Fibroblast of skin of back (primary cell): ENCODE data around the gene PHF14.
A peak's percentile ranks its signal among the peaks of the same experiment; 100 is the strongest.

ENCODE experiments used
- DNase-seq: peaks from one replicate; pipeline ENCODE4 v3.0.0-alpha.2; 2013

PHF14 gene

DNA sequence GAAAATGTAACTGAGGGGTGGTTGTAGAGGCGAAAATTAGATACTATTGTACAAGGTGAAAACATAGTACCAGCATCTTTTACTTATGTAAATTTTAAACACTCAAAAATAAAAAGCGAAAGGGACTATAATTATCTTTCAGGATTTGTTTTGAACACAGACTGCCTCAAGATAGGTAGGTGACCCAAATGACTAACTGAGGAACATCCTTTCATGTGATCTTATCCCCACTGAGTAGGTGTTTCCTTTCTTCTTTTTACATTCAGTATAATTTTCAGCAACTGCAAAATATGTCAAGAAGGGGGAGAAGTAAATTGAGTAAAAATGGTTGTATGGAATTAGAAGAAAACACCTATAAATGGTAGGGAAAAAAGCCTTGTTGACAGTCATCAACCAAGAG lies 236.7 kb downstream of the PHF14 start:
- no peak for DNase-seq

DNA sequence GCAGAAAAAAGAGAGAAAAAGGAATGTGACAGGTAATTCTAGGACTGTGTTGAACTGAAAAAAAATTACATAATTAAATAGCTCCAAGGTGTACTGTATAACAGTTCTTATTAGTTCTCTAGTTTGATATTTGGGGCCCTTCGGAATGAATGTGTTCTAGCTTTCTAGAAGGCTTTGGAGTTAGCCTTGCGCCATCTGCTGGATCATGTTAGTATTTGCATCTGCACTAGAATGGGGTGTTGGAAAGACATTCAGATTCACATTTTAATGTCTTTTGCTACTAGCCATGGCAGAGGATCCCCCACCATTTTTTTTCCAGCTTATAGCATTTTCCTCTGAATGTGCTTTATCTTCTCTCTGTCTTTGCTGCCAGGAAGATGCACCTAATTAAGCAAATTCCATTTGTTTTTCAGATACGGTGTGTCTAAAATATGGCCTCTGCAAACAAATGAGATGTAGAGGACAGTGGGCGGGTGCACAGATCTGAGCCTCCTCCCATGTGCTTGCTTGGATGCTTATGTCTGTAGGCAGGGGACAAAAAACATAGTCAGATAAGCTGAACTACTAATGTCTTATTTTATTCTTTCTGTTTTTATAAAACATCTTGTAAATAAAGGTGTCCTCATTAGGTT lies 238.5 kb downstream of the PHF14 start:
- DNase-seq, result peak; percentile 71

DNA sequence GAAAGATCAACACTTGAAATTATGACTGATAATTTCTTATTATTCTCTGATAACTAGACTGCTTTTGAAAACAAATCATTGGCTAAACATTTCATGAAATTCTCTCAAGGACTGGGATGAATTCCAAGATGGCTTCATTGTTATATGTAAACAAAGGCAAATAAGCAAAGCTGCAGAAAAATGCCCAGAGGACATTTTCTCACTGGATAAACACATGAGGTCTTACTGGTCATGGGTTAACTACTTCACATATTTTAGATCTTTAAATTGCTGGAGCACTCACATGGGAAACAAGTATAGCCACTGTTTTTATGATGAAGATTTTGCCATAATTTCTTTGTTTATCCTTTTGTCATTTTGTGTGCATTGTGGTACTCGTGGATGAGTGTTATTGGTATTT lies 239.1 kb downstream of the PHF14 start:
- DNase-seq, result peak; percentile 77

DNA sequence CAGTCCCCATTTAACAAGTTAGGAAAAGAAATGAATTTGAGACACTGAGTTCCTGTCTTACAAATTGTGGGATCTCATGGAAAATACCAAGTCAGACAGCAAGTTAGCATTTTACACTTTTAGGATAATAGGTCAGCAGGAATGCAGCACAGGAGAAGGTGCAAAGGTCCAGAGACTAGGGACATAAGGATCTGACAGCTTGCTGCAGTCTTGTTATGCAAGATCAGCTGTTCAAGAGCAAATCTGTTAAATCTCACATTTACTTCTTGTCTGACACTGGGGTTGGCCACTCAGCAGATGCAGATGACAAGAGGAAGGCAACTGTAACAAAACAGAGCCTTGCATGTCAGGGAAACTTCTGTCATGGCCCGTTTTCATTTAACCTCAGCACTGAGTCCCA lies 239.6 kb downstream of the PHF14 start:
- DNase-seq, result no peak

DNA sequence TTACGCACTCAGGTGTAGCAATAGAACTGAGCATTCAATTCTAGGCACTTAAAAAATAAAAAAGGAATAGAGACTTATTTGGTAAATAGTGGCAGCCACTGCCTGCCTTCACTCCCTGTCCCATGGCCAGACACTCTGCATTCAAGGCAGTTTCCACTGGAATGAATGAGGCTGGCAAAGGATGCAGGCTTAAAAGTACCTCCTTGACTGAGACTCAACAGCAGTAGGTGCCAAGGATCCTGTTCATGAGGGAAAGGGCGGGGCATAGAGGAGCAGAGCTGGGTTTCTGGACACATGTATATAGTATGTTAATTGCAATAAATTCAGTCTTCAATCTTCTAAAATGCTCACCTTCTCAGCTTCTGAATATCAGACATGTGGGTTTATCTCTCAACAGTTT lies 242.6 kb downstream of the PHF14 start:
- DNase-seq, result no peak

DNA sequence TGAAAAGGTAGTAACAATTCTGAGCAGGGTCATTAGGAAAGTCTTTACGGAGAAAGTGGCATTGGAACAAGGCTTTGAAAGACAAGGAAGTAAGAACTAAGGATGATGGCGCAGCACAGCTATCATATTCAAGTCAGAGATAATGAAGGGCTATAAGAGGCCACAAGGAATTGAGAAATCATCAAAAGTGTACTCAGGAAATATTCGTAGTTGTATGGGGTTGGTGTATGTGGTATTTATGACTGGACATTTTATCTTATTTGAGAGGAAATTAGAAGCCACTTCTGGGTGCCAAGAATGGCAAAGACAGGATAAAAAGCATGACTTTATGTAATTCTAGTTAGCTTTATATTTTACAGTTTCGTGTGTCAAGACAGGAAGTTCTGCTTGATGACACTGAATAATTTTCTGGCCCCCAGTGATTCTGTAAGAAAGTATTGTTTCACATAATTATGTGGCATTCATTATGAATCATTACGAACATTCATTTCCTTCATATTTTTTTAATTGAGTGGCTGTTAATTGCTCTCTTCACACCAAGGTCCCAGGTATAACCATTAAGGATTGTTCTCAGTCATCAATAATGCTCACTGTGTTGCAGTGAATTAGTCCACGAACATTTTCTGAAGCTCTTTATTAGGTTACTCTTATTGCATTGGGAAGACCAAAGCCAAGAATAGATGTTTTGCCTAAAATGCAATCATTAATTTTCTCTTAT lies 244.3 kb downstream of the PHF14 start:
- no peak for DNase-seq
